AG09309 (cell line): ENCODE measurements around the gene OTULIN.

ENCODE experiments used
- DNase-seq: peaks from one replicate; pipeline ENCODE4 v3.0.0-alpha.2; 2010; ENCODE audit warnings: low read depth
- H3K4me3 ChIP-seq: 2 replicates; pipeline ENCODE4 v1.5.1; 2011; ENCODE audit warnings: mild to moderate bottlenecking, low read depth, low read length, moderate library complexity; ENCODE audit not compliant: control insufficient read depth
- TF ChIP-seq, protein P1 (sequence below): IDR thresholded peaks from 2 replicates; pipeline ENCODE4 v1.5.1; 2011; ENCODE audit warnings: mild to moderate bottlenecking, low read depth, low read length, inconsistent platforms; ENCODE audit not compliant: insufficient read depth, control insufficient read depth; ENCODE audit errors: missing control alignments

Gene OTULIN

GRCh38 chr5:14741131-14741530 is 76.6 kb downstream of the OTULIN start:
- no peak for DNase-seq
- no peak overlapping the region for H3K4me3 ChIP-seq
- TF ChIP-seq, protein P1, sequence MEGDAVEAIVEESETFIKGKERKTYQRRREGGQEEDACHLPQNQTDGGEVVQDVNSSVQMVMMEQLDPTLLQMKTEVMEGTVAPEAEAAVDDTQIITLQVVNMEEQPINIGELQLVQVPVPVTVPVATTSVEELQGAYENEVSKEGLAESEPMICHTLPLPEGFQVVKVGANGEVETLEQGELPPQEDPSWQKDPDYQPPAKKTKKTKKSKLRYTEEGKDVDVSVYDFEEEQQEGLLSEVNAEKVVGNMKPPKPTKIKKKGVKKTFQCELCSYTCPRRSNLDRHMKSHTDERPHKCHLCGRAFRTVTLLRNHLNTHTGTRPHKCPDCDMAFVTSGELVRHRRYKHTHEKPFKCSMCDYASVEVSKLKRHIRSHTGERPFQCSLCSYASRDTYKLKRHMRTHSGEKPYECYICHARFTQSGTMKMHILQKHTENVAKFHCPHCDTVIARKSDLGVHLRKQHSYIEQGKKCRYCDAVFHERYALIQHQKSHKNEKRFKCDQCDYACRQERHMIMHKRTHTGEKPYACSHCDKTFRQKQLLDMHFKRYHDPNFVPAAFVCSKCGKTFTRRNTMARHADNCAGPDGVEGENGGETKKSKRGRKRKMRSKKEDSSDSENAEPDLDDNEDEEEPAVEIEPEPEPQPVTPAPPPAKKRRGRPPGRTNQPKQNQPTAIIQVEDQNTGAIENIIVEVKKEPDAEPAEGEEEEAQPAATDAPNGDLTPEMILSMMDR: no peak

DNA sequence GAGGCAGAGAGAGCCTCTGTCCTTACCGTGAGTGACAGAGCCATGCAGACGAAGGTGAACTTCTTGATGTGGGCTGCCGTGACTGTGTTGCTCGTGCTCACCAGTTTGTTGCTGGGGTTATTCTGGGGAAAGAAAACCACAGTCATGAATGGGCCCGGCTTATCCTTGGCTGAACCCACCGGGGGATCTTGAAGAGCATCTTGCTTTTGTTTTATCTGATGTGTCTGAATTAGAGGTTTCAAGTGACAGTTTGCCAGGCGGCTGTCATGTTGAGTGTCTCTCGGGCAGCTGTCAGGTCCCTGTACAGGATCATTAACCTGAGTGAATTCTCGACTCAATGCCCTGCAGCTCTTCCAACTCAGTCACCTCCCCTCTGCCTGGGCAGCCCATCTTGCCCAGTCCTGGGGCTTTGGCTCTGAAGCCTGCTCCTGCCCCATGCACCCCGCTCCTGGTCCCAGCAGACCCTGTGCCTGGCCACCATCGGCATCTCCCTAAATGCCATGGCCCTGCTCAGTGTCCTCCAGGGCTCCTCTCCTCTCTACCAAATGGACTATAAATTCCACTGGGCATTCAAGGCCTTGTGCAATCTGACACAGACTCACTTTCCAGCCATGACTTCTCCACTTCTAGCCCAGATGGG is 77.4 kb downstream of the OTULIN start:
- H3K4me3 ChIP-seq: no peak overlapping the region
- no peak for DNase-seq
- TF ChIP-seq, protein P1: no peak

- no peak for DNase-seq
- H3K4me3 ChIP-seq: no peak overlapping the region
These were observed 78.0 kb downstream of the OTULIN start for GRCh38 chr5:14742498-14742897.

GRCh38 chr5:14743601-14744295 is 79.2 kb downstream of the OTULIN start:
- peak; percentile 62 for DNase-seq
- TF ChIP-seq, protein P1: peak; percentile 18
- H3K4me3 ChIP-seq: no peak overlapping the region

More at GRCh38 chr5:14742498-14742897, 78.0 kb downstream of the OTULIN start:
- TF ChIP-seq, protein P1: no peak

DNA sequence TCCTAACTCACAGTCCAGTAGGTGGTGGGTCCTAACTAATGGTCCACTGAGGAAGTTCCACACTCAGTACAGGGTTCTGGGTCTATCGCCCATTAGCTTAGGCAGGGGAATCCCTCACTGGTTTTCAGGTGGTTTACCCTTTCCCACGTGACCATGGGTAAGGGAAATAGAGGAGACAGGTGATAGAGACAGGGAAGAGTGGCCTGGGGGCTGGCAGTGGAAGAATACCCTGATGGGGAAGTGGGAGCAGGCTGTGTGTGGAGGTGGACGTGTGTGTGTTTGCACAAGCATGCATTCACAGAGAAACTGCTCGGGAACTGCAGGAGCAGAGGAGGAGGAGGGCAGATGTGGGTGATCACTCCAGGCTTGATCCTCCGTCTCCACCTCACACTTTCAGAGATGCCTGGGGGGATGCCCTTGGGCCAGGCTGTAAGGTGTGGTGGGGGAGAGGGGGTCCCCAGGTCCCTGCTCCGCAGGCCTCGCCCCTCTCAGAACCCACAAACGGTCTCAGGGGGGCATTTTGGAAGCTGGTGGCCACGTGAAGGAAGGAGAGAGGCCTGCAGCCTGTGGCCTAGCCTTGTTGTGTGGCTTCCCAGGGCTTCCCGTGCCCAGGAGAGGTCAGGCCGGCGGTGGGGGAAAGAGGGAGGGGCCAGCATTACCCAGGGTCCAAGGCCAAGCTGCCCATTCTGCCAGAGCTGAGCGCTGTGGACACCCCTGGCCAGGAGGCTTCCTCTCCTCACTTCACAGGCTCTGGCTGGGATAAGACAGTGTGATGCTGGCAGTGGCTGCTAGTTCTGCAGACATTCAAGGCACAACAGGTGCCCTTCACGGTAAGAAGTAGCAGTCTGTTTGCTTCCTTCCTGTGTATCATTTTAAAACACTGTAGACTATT is 80.0 kb downstream of the OTULIN start:
- no peak for DNase-seq
- no peak overlapping the region for H3K4me3 ChIP-seq
- TF ChIP-seq, protein P1: no peak

GRCh38 chr5:14745188-14745563 is 80.7 kb downstream of the OTULIN start:
- no peak overlapping the region for H3K4me3 ChIP-seq
- TF ChIP-seq, protein P1: no peak
- no peak for DNase-seq
